Glomerular endothelial cell (primary cell): Measurements from ENCODE around the gene RPS6KA2. TPM values are rescaled to one million over a fixed set of nuclear protein-coding genes. Genes with fewer than 3 reads are reported as not detected.

Source experiments
- DNase-seq: peaks from one replicate; pipeline ENCODE4 v3.0.0-alpha.2; 2011; ENCODE audit warnings: low read depth, low spot score; ENCODE audit errors: extremely low read depth
- total RNA-seq: library from RNA; depleted of rRNA; stranded (reverse); fragments of >200 nt; gene quantifications from 2 replicates; pipeline ENCODE4 v1.2.3, GENCODE V29; 2015

RPS6KA2 gene
- total RNA-seq, 1 donor from 2014 or later, result 249 TPM

DNA sequence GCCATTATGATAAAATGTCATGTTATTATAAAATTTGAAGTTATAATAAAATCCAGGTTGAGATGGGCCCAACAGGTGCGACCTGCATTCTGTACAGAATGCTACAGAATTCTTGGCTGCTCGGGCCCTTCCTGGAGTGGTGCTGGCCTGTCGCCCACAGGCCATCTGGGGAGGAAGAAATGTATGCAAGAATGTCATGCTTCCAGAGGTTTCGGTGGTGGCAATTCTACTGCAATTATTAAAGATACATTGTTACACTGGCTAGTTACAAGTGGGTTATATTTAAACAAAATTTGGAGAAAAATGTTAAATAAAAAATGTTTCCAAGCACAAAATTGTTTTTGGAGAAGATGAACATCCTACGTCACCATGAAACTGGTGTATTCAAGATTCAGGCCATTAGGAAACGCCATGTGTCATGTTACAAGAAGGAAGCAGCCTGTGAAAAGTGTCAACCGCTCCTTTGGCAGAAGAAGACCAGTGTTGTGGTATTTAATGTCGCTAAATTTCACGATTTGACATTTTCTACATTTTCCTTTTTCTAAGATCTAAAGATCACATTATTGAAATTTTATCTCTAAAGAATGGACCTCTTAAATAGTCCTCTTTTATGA lies 47.7 kb downstream of the RPS6KA2 start:
- no peak for DNase-seq

DNA sequence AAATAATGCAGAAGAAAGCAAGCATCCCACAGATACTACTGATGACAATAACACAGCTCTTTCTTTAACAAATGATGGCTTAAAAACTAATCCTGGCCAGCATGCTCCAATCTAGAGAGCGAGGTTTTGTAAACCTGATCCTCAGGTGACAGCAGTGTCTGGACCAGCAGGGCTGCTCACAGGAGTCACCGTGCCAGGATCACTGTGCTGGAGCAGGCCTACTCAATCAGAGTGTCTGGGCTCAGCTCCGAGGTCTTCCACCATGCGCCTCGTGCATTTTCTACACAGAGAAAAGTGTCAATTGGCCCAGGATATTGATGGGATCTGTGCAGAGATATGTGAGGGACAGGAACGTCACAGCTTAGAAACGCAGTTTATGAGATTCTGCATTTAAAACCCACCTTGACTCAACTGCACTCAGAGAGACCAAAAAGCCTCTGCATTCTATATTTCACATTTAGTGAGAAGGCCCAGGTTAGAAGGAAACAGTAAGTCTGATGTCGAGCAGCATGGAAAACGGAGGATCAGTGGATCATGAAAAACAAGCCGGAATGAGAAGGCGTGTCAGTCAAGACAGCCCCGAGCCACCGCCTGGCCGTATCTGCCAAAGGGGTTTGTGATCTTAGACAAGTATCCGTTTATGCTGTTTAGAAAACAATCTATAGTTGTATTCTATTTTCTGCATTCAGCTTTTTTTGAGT lies 48.4 kb downstream of the RPS6KA2 start:
- no peak for DNase-seq

DNA sequence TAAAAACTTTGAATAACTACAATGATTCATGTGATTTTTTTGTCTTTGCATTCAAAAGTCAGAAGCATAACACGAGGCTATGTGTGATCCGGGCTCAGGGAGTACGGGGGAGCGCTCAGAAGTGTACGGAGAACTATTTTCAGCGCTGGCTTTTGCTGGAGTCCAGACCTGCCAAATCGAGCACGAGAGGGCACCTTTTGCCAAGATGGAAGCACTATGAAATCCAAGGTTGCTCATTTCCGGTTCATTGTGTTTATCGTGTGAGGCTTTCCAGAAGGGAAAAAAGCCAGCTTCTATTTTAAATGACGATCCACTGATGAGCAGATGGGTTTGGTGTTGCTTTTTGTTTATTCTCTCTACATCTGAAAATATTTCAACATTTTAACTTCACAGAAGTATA lies 51.8 kb downstream of the RPS6KA2 start:
- DNase-seq, result no peak

DNA sequence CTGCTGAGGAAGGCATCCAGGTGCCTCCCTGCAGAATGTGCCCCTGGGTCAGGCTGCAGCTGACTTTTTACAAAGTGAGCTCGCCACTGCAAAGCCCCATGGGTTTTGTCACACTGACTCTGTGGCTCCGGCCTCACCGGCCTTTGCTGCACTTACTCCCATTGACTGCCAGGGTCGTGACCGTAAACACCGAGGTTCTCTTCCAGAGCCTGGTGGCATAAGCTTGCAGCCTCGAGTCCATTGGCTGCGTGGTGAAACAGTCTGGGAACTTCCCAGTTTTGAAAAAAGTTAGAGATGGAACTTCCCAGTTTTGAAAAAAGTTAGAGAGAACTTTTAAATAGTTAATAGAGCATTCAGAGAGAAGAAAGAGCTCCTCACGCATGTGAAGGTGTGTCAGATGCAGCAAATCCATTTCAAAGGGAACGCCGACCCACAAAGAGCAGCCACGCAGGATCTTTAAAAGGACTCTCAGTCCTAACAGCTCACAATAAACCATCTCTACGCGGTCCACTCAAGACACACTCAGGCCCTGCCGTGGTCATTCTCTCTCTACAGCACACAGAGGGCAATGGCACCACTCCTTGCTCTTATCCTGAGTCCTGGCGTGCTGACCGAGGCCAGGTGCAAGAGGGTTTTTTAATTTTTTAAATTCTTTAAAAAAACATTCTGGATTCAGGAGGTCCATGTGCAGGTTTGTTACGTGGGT lies 53.4 kb downstream of the RPS6KA2 start:
- no peak for DNase-seq

DNA sequence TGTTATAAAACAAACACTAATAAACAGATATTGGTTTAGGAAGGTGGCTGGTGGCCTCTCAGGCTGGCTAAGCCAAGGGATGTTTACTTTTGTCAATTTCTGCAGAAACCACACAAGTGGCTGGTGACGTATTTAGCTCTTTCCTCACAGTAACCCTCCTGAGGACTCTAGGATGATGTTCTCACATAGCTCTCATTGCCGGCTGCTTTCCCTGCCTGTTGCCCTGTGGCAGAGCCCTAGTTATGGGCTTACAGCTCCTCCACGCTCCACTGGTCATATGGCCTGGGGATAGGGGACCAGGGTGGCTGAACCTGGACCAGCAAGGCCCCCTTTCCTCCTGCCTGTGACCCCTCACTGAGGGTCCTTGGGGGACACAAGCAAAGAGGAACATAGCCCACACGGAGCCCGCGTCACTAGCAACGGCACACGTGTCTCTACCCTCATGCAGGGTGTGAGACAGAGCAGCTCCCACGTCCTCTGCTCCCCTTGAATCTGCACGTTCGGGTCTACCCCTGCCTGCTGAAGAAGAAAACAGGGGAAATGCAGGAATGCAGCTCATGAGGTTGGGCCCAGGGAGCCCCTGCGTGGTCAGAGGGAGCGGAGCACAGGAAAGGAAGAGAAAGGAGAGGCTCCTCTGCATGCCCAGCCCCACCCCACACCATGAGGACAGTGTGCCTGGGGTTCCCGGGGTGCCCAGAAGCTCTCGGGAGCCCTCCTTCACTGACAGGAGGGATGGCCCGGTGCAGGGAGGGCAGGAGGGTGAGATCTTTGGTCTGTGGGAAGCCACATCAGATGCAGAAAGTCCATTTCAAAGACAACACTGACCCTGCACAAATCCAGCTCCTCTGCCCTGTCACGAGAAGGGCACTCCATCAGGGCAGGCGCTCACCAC lies 54.4 kb downstream of the RPS6KA2 start:
- DNase-seq, result no peak

DNA sequence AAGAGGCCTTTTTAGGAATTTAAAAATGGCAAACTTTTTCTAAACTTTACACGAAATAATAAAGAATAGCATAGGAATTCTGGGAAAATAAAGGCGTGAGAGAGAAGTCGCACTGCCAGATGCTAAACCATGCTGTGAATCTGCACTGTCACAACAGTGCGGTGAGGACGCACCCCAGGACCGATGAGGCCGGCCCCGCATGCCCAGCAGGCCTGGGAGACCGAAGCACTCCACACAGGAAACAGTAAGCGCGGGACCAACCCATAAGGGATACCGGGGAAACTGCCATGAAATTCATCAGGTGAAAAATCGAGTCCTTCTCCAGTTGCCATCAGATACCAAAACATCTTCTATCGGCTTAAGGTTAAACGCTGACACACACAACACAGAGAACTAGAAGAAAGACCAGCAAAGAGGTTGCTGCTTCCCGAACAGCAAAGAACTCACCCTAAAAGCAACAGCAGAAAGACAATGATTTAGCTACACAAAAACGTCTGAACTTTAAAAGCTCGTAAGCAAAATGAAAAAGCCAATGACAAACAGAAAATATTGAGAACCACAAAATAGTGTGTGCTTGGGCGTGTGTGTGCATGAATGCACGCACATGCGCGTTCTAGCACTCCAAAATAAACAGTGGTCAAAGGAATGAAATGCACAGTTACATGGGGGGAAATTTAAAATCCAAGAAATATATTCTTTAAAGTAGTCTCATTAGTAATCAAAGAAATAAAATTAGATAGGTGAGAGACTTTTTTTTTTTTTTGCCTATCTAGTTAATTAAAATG lies 55.9 kb downstream of the RPS6KA2 start:
- DNase-seq, result no peak

DNA sequence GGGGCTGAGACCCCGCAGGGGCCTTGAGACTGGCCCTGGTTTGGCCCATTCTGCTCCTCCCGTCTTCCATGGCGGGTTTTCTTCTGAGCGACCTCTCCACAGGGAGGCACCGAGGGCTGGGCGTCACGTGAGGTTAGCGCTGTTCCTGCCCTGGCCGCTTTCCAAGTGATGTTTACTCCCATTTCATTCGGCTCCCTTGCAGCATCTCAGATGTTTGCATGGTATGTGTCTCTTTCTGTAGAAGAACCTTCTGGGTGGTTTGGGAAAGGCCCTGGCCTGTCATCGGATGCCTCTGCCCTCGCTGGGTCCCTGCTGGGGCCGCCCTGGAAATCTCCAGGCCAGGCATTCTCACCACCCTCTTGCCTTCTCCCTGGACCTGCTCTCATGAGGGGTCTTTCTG lies 57.8 kb downstream of the RPS6KA2 start:
- no peak for DNase-seq

DNA sequence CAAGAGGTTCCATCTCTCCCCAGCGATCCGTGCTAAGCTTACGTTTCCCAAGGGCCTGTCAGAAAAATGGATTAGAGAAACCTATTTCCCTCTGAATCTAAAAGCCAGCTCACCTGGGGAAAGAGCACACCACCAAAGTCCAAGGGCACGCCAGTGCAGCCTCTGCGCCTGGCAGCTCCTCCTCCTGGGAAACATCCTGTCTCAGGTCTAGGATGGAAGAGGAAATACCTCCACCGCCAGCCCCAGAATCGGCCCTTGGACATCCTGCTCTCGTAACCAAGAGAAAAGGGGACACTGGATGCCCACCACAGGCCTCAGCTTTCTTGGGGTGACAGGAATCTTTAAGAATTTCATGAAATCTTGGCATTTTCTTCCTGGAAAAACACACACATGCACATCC lies 59.2 kb downstream of the RPS6KA2 start:
- no peak for DNase-seq

DNA sequence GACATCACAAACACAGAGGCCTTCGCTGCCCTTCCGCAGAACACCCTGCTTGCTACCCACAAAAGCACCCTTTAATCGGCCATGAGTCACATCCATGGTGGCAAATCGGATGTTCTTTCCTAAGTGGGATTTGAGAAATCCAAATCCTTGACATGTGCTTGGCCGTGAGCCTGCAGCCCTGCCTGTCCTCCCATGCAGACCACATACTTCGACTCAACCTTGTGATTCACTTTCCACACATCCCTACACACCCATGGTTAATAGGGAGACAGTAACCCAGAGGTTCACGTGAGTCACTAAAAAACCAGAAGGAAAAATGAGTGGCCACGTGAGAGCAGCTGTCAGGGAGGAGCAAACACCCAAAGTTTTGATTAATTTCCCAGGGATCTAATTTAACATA lies 59.9 kb downstream of the RPS6KA2 start:
- no peak for DNase-seq

DNA sequence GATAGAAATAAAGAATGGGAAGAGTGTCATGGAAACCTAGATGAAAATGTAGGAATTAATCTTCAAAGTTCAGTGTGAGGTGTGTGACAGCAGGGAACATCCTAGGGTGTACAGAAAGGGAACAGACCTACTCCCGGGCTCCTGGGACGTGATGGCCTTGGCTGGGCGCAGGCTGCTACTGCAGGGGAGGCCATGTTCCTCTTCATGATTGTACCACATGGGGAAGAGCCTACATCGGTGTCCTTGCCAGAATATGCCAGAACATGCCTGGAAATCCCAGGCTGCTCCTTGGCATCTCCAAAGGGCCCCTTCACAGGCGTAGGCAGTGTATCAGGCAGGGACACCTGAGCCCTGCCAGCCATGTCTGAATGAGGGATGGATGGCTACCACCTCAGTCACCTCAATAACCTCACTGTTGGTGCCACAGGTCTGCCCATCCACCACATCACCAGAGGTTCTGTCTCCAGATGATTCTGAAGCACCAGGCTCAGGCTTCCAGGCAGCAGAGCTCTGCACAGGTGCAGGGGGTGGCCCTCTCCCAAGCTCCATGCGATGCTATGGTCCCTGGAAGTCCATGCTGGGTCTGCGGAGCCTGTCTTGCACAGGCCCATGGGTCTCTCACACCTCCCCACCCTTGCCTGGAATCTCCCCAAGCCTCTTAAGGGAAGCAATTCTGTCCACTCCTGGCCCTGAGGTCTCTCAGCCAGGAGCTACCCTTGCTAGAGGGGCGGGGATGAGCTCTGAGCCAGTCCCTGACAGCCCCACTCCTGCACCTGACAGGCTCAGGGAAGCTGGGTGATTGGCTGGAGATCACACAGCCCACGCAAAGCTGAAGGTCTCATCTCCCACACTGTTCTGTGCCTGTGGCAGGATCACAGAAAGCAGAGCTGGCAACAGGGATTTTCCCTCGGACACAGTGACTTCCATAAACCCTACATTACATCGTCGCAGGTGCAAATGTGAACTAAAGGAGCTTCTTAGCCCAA lies 60.7 kb downstream of the RPS6KA2 start:
- no peak for DNase-seq

DNA sequence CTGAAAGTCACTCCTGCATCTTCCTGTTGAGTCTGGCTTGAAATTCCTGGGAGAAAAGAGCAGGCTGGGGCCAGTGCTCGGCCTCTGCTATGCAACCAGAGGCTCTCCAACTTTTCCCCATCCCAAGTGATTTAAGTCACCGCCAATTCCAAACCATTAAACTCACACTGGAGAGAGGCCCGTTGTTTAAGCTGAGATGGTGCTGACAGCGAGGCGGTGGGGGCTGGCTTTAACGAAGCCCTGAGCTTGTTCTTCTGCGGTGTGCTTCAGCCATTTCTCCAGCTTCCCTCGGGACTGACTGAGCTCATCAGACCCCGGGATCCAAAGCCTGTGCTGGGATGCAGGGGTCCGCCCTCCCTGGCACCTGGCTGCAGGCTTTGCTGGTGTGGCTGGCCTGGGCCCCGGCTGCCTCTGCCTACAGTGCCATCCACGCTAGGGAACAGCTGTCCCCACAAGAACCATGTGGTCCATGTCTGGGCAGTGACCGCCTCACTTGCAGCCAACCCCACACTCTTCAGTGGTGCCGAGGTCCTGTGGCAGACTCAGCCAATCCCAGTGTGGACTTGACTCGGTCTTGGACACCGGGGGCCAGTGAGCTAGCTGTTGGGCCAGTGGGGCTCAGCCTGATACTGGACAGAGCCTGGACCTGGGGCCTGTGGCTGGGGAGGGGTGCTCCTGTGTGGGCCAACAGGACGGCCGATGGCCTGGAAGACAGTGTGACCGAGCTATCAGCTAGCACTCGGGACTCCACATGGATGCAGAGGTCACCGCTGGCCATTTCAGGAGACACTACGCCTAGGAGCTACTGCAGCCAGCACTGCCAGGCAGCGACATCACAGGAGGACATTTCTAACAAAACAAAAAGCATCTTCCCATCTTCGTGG lies 61.7 kb downstream of the RPS6KA2 start:
- no peak for DNase-seq

DNA sequence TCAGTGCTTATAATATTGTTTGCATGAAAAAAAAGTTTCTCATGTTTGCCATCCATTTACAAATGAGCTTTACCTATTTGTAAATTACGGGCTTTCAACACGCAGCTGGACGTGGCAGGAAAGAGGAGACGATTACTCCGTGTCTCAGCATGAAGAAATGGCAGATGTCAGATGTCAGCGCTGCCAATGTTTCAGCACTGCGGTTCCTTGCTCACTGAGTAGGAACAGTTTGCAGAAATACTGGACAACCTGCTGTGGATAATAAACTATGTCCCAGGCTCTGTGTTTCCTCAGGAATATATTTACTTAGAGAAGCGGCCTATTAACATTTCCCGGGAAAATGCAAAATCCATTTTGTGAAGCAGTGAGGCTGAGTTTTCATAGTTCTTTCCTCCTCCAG lies 63.2 kb downstream of the RPS6KA2 start:
- DNase-seq, result no peak

DNA sequence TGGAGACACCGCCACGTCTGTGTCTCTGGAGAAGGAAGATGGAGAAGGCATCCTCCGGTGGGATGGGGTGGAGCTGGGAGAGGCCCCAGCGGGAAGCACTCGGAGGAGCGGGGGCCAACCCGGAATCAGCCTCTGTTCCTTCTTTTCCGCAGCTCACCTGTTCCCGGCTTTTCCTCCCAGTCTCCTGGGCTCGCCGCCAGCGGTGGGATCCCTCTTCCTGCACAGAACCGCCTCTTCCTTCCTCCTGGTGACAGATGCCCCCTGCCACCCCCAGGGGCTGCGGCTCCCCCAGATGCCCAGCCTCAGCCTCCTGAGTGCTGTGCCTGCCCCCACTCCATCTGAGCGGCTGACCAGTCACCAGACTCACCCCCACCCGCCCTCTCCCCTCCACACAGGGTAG lies 63.9 kb downstream of the RPS6KA2 start:
- no peak for DNase-seq

DNA sequence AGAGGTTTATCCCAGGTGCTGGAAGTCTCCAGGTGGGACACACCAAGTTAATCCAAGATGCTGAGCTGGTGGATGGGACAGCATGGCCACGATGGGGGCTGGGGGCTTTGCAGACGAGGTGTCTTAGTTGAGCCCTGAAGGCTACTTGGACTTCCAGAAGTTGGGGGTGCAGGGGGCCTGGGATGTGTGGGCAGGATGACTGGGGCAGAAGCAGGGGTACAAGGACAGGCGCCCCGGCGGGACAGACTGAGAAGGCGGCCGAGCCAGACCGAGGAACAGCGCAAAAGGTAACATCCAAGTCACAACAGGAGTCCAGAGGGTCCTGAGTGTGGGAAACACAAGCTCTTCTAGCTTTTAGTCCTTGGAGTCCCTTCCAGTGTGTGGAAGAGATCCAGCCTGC lies 64.3 kb downstream of the RPS6KA2 start:
- no peak for DNase-seq

DNA sequence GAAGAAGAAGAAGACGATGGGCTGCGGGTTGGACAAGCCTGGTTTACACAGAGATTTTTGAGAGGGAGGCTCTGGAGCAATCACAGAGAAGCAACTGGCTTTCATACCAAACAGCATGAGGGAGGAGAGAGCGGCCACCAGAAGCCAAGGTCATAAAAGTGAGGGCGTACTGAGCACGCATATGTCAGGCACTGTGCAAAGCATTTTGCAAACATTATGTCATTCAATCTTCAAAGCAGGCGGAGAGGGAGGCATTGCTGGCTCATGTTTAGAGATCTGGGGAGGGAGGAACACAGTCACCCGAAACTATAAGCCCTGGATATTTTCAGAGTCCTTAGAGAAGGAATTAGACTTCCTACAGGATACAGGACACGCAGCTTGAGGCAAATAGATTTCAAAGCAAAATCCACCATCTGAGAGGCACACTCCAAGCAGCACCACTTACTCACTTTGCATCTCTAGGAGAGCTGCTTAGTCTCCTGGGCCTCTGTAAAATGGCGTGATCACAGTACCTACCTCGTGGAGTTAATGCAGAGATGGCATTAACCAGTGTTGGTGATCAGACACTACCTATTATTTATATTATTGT lies 65.2 kb downstream of the RPS6KA2 start:
- no peak for DNase-seq

DNA sequence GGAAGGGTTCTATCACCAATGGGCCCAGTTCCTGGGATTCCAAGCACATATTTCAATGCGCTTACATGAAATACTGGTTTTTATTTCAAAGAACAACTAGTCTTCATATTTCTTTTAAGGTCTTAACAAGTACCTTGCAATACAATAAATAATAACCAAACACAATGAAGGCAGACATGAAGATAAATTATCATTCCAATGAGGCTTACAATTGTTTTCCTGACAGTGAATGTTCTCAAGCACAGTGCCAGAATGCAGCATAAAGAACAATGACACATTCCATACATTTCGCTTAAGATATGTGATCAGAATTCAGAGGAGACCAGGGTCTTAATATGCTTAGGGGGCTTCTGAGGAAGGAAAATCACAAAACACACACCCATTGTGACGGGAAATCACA lies 66.8 kb downstream of the RPS6KA2 start:
- no peak for DNase-seq

DNA sequence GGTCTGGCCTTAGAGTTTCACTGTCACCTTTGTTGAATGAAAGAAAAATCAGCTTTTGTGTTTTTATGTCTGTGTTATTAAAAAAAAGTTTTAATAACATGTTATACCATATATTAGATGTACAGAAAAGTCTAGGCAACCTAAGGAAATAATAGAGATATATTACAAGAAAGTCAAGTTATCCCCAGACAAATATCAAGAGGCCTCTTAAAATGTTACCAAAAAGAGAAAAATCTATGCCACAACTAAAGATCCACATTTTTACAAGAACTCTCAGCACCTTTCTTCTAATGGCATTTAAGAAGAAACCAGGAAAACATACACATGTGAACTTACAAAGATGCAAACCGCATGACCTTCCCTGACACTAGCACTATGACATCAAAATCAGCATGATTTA lies 67.4 kb downstream of the RPS6KA2 start:
- no peak for DNase-seq

DNA sequence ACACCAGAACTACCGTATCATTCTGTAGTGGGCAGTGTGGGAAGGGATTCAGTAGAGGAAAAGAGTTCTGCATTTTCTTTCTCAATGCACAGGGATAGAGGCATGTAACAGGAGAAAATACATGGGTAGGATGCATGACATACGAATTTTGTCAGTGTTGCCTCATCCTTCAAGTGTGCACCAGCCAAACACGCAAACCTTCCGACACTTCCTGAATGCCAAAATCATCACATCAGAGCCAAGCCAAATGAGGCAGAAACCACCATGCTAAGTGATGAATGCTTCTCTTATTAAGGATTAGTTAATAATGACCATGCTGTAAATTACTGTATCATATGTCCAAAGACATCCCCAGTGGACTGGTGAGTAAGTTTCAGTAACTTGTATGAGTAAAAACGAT lies 67.8 kb downstream of the RPS6KA2 start:
- DNase-seq, result no peak
